Measurements from ENCODE around the gene CFAP410.

Gene CFAP410

GRCh38 chr21:44360159-44360558 lies 21.0 kb upstream of the CFAP410 start:
- no peaks in the 10 kb centered on the region for H3K9me3 ChIP-seq (ENCODE audit: control insufficient read depth, low read length)
- H3K9ac ChIP-seq, result no peak overlapping the region
- TF ChIP-seq CTCF (IDR thresholded peaks at IDR 0.05), result no peak
- H3K27me3 ChIP-seq (ENCODE audit: control insufficient read depth, insufficient read depth, low read length), result no peaks in the 10 kb centered on the region
- H3K36me3 ChIP-seq (ENCODE audit: control insufficient read depth, insufficient read depth, low read length), result no peaks in the 10 kb centered on the region
- no peak overlapping the region for H3K27ac ChIP-seq
- H3K79me2 ChIP-seq, result no peaks in the 10 kb centered on the region
- no peak overlapping the region for H3K4me3 ChIP-seq (ENCODE audit: low read depth, low read length)
- no peak overlapping the region for H3K4me2 ChIP-seq (ENCODE audit: low read length)
- H2AFZ ChIP-seq, result no peak overlapping the region
- no peaks in the 10 kb centered on the region for H3K4me1 ChIP-seq

GRCh38 chr21:44359396-44359795 lies 20.2 kb upstream of the CFAP410 start:
- Histone ChIP-seq H3K27ac (no peak overlapping the region), H3K36me3 (ENCODE audit: control insufficient read depth, insufficient read depth, low read length) (no peaks in the 10 kb centered on the region), H3K4me3 (ENCODE audit: low read depth, low read length) (no peak overlapping the region), H3K4me1 (no peaks in the 10 kb centered on the region), H3K79me2 (no peaks in the 10 kb centered on the region), H3K9ac (no peak overlapping the region), H3K27me3 (ENCODE audit: control insufficient read depth, insufficient read depth, low read length) (no peaks in the 10 kb centered on the region), H3K4me2 (ENCODE audit: low read length) (no peak overlapping the region), H3K9me3 (ENCODE audit: control insufficient read depth, low read length) (no peaks in the 10 kb centered on the region), H2AFZ (no peak overlapping the region)
- no peak for TF ChIP-seq CTCF (IDR thresholded peaks at IDR 0.05)

GRCh38 chr21:44357064-44357837 lies 18.1 kb upstream of the CFAP410 start:
- Histone ChIP-seq H3K79me2 (no peaks in the 10 kb centered on the region), H2AFZ (no peak overlapping the region), H3K36me3 (ENCODE audit: control insufficient read depth, insufficient read depth, low read length) (no peaks in the 10 kb centered on the region), H3K9me3 (ENCODE audit: control insufficient read depth, low read length) (no peaks in the 10 kb centered on the region), H3K9ac (no peak overlapping the region), H3K27me3 (ENCODE audit: control insufficient read depth, insufficient read depth, low read length) (no peaks in the 10 kb centered on the region), H3K4me3 (ENCODE audit: low read depth, low read length) (no peak overlapping the region), H3K27ac (no peak overlapping the region), H3K4me1 (no peaks in the 10 kb centered on the region), H3K4me2 (ENCODE audit: low read length) (no peak overlapping the region)
- TF ChIP-seq CTCF (IDR thresholded peaks at IDR 0.05), result no peak

- Histone ChIP-seq H3K4me3 (ENCODE audit: low read depth, low read length) (no peak overlapping the region), H3K27ac (no peak overlapping the region), H3K27me3 (ENCODE audit: control insufficient read depth, insufficient read depth, low read length) (no peaks in the 10 kb centered on the region), H3K4me1 (no peaks in the 10 kb centered on the region), H2AFZ (no peak overlapping the region), H3K79me2 (no peaks in the 10 kb centered on the region), H3K9me3 (ENCODE audit: control insufficient read depth, low read length) (no peaks in the 10 kb centered on the region), H3K36me3 (ENCODE audit: control insufficient read depth, insufficient read depth, low read length) (no peaks in the 10 kb centered on the region), H3K9ac (no peak overlapping the region), H3K4me2 (ENCODE audit: low read length) (no peak overlapping the region)
- no peak for TF ChIP-seq CTCF (IDR thresholded peaks at IDR 0.05)
Observed at GRCh38 chr21:44356636-44357035, 17.4 kb upstream of the CFAP410 start.

- Histone ChIP-seq H3K4me3 (ENCODE audit: low read depth, low read length) (no peak overlapping the region), H3K9ac (no peak overlapping the region), H2AFZ (no peak overlapping the region), H3K36me3 (ENCODE audit: control insufficient read depth, insufficient read depth, low read length) (no peaks in the 10 kb centered on the region), H3K27me3 (ENCODE audit: control insufficient read depth, insufficient read depth, low read length) (no peaks in the 10 kb centered on the region), H3K9me3 (ENCODE audit: control insufficient read depth, low read length) (no peaks in the 10 kb centered on the region), H3K27ac (no peak overlapping the region), H3K4me1 (no peaks in the 10 kb centered on the region), H3K4me2 (ENCODE audit: low read length) (no peak overlapping the region), H3K79me2 (no peaks in the 10 kb centered on the region)
- TF ChIP-seq CTCF (IDR thresholded peaks at IDR 0.05), result no peak
Observed at GRCh38 chr21:44356160-44356559, 17.0 kb upstream of the CFAP410 start.
